Measurements from ENCODE around the gene RFX2.
"Not testable (repeated sequence)": the region's sequence is repeated elsewhere in the genome, so short reads cannot be mapped to it uniquely, and the experiment has no call there.

RFX2 gene

DNA sequence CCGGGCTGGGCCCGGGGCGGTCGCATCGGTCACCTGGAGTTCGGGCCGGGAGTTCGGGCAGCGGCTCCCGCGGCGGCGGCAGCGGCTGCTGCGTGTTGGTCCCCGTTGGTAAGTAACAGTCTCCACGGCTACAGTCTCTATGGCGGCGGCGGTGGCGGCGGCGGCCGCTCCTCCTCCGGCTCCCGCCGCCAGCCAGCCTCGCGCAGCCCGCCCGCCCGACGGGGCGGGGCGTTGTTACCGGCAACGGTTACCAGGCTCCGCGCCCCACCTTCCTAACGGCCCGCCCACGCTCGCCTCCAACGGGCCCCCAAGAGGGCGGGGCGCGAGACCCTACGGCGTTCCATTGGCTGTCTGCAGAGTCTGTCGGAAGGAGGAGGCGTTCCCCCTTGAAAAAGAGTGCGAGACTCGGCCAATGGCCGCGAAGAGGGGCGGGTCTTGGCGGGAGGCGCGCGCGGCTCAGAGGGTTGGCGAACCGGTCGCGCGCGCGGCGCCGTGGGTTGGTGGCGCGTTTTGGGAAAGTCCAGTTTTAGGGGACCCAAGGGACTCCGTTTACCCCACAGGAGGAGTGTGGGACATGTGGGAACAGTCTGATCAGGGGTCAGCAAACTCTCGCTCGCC lies at the start of gene RFX2:
RFX2 (minus strand) TSS at position 141 of the 618 bp plus-strand sequence. CDS start 63,004 bp downstream, outside the sequence.
- peak; percentile 99 for DNase-seq (ENCODE audit: low read depth)

DNA sequence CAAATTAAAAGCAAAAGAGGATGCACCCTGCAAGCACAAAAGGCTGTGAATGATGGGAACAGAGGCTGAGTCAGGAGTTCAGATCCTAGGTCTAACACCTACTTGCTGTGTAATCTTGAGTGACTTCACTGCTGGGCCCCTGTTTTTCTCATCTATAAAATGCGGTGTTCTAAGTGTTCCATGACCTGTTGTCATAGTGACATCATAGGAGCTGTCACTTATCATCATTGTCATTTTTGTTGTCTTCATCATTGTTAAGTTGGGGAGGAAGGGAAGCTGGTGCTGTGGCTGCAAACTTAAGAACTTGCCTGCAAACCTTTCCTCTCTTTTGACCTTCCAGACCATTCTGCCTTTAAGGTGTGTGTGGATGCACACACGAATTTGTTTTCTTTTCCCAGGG lies 45.7 kb upstream of the RFX2 start:
- DNase-seq (ENCODE audit: low read depth): no peak

DNA sequence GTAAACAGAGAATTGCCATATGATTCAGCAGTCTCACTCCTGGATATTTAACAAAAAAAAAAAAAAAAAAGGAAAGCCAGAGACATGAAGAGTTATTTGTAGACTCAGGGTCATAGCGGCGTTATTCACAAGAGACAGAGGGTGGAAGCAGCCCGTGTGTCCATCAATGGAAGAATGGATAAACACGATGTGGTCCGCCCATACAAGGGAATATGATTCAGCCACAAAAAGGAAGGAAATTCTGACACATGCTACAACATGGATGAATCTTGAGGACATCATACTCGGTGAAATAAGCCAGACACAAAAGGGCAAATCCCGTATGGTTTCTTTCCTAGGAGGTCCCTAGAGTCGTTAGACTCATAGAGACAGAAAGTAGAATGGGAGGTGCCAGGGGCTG lies 40.0 kb upstream of the RFX2 start:
- no peak for DNase-seq (ENCODE audit: low read depth)

DNA sequence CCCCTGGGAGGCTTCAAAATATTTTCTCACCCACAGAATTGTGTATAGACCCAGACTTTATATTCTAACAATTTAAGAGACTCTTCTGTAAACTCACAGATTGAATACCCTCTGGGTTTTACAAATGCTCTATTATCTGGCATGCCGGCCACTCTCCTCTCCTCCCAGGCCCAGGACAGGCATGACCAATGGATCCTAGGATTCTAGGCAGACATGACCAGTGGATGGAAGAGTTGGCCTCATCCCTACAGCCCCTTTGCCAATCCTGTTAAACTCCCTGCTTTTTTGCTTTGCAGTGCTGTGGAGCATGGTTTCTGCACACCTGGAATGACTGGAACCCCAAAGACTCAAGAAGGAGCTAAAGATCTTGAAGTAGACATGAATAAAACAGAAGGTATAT lies 30.9 kb upstream of the RFX2 start:
- no peak for DNase-seq (ENCODE audit: low read depth)

DNA sequence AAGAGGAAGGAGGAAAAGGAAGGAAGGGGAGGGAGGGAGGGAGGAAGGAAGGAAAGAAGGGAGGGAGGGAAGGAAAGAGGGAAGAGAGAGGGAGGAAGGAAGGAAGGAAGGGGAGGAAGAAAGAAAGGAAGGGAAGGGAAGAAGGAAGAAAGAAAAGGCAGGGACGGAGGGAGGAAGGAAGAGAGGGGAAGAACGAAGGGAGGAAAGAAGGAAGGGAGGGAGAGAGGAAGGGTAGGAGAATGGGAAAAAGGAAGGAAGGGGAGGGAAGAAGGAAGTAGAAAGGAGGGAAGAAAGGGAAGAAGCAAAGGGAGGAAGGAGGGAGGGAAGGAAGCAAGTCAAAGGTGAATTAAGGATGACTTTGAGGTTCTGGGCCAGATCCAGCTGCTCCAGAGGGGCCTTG lies 28.2 kb upstream of the RFX2 start:
- no peak for DNase-seq (ENCODE audit: low read depth)

DNA sequence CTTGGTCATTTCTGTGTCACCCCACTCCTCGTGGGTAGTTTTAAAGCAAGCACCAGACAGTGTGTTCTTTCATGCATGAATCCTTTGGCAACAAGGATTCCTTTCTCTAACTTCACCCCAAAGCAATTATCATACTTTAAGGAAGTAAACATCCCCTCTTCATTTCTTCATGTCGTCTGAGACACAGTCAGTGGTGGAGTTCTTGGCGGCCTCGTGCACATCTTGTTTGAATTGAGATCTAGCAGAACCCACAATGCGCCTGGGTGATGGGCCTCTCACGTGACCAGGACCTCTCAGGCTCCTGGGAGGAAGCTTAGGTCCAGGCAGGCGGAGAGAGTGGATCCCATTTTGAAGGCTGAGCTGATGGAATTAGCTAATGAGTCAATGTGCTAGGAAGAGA lies 27.8 kb upstream of the RFX2 start:
- DNase-seq (ENCODE audit: low read depth): no peak

DNA sequence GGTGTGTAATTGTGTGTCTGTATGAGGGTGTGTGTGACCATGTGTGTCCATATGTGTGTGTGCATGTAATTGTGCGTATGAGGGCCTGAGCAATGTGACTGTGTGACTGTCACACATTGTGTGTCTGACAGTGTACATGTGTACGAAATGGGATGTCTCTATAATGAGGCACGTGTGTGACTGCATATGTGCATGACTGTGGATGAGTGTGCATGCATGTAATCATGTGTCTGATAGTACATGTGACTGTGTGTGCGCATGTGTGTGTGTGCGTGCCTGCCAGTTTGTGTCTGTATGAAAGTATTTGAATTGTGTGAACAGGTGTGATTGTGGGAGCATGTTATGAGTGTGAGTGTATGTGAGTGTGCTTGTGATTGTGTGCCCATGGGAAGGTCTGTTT lies 22.9 kb upstream of the RFX2 start:
- DNase-seq (ENCODE audit: low read depth): no peak

DNA sequence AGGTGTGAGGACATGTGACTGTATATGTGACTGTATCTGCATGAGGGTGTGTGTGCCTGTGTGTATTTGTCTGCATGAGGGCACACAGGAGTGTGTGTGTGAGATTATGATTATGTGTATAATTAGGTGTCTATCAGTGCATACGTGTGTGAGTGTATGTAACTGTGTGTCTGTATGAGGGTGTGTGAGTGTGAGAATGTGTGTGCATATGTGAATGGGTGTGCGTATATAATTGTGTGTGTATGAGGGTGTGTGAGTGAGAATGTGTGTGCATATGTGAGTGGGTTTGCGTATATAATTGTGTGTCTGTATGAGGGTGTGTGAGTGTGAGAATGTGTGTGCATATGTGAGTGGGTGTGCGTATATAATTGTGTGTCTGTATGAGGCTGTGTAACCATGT lies 22.2 kb upstream of the RFX2 start:
- DNase-seq (ENCODE audit: low read depth): no peak

DNA sequence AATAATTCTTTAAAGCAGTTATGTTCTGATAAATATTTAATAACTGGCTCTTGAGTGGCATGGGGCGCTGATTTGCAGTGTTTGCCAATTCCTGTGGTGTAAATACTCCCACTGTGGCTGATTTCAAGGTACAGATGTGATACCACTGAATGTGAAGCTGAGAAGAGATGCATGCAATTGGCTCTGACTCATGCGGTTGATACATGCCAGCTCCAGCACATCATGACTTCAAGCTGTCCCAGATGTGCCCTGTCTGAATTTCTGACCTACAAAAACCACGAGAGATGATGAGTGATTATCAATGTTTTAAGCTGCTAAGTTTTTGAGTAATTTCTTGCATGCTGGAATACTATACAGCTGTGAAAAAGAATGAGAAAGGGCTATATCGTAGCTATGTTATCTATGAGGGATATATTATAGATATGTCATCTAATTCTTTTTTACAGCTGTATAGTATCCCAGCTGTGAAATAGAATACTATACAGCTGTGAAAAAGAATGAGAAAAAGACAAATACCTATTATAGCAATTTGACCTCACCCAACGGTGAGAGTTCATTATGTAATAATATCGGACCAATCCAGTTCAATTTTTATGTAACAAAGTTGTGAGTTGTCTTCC lies 17.5 kb upstream of the RFX2 start:
- no peak for DNase-seq (ENCODE audit: low read depth)

DNA sequence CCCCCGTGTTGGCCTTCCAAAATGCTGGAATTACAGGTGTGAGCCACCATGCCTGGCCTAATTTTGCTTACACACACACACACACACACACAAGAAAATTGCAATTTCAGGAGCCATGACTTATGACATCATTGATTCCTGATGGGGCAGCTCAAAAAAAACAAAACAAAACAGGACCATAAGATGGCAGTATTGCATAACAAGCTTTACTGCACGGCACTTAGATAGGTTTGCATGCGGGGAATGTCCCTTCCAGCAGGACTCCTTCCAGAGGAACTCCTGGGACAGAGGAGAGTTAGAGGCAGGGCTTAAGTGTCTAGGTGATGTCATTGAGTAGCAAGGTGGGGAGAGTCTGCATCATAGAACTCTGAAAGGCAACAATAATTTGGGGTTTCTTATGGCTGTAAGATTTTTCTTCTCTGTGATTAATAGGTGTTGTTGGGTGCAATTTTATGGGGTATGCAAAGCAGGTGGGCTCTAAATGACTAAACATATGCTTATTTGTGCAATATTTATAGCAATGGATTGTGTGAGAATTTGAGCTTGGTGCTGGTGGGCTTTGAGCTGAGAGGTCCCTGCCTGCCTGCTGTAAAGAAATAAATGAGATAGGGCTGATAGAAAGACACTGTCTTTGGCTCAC lies 16.2 kb upstream of the RFX2 start:
- no peak for DNase-seq (ENCODE audit: low read depth)

DNA sequence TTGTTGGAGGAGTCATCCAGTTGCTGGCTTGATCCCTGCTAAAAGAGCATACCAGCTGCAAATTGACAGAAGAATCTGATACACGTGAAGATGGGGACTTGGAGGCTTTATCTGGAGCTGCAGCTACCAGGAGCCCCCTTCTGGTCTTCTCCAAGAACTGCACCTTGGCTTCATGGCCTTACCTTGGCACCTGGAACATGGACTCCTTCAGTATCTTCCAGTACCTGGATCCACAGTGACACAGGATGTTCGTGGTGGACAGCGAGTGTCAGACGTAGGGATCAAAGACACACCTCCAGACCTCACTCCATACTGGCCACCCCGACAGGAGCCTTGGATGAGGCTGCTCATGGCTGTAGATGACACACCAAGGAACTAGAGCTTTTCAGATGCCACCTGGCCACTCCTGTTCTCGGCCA lies 15.3 kb upstream of the RFX2 start:
- peak; percentile 36 for DNase-seq (ENCODE audit: low read depth)

DNA sequence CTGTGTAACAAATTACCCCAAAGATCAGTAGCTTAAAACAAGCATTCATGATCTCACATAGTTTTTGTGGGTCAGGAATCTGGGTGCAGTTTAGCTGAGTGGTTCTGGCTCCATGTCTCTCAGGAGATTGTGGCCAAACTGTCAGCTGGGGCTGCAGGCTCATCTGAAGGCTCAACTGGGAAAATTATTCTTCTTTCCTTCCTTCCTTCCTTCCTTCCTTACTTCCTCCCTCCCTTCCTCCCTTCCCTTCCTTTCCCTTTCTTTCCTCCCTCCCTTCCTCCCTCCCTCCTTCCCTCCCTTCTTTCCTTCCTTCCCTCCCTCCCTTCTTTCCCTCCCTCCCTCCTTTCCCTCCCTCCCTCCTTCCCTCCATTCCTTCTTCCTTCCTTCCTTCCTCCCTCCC lies 8.7 kb upstream of the RFX2 start:
- no peak for DNase-seq (ENCODE audit: low read depth)

DNA sequence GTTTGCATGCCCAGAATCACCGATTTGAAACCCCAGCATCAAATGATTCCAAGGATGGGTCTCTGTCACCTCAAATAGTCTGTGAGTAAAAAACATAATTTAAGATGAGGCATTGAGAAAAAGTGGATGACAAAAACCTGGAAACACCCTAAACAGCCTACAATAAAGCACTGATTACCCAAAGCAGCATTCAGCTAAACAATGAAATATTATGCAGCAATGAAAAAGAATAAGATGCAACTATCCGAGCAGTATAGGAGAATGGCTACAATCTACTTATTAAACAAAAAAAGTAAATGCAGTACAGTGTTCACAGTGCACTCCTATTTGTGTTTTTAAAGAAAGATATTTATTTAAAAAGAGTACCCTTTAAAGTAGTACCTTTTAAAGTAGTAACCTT lies 7.7 kb upstream of the RFX2 start:
- DNase-seq (ENCODE audit: low read depth): no peak

DNA sequence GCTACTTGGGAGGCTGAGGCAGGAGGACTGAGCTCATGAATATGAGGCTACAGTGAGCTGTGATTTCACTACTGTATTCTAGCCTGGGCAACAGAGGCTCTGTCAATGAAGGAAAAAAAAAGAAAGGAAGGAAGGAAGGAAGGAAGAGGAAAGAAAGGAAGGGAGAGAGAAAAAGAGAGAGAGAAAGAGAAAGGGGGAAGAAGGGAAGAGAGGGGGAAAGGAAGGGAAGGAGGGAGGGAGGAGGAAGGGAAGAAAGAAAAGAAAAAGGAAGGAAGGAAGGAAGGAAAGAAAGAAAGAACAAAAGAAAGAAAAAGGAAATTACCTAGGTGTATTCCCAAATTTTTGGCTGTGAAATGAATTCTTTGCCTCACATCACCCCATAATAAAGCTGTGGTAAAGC lies 7.2 kb upstream of the RFX2 start:
- no peak for DNase-seq (ENCODE audit: low read depth)

DNA sequence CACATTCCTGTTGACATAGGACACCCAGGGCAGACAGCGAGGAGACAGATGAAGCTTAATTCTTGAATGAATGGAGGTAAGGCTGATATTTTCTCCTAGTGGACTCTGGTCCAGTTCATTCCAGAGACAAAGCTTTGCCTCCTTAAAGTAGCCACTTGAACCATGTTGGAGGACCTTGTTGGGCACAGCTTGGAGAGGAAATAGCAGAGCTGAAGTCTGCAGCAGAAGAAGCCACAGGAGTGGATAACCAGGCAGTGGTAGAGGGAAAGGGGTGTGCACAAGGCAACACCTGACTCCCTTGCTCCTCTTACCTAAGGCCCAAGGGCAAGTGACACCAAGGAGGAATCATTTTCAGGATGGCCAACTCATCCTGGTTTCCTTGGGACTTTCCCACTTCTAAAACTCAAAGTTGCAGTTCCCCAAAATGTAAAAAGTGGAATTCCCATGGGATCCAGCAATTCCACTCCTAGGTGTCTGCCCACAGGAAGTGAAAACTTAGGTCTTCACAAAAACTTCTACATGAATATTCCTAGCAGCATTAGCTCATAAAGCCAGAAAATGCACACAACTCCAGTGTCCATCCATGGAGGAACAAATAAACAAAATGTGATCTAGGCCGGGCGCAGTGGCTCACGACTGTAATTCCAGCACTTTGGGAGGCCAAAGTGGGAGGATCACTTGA lies 6.6 kb upstream of the RFX2 start:
- DNase-seq (ENCODE audit: low read depth): no peak

DNA sequence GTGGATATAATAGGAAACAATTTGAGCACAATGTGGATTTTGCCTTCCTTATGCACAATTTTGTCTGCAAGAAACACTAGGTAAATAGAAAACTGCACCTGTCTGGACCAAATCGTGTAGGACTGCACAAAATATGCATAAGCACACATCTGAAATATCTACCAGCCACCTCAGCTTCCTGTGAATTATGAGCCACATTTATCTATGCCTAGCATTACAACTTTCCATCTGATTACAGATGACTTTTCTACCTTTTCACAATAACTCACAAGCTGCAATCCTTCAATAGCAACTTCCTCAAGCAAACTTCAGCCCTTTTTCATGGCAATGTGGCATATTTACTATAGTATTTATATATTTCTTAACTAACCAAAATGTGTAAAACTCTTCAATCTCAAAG lies 5.7 kb upstream of the RFX2 start:
- no peak for DNase-seq (ENCODE audit: low read depth)

DNA sequence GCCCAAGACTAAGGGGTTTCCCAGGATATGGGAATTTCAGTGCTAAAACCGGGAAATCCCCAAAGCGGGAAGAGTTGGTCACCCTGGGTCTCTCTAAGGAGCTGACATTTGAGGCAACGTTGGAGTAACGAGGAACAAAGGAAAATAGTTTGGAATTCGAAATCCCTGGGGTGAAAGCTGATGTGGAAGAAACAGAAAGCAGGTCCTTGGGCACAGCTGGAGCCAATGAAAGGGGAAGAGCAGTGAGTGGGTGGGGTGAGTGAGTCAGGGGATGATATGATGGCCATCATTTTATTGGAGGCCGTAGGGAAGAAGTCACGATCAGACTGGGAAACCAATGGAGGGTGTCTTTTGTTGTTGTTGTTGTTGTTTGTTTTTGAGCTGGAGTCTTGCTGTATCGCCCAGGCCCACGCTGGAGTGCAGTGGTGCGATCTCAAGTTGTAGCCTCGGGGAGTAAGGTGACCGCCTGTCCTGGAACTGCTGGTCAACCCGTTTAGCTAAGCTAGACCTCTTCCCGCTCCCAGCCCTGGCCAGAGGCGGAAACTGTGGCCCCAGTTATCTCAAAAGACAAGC lies 3.4 kb upstream of the RFX2 start:
- no peak for DNase-seq (ENCODE audit: low read depth)

DNA sequence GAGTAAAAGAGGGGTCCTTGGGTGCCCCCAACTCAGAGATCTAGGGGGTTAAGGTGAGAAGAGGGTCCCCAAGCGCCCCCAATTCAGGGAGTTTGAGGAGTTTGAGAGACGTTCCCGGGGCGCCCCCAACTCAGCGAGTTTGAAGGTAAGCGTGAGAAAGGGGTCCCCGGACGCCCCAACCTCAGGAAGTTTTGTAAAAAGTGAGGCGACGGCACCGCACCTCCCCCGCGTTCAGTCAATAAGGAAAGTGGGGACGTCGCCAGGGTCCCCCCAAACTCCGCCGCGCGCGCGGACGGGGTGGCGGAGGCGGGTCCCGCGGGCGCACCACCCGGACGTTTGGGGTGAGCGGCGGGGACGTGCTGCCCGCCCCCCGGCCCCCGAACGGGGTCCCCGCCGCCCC lies 353 bp downstream of the RFX2 start:
- DNase-seq (ENCODE audit: low read depth): no peak

DNA sequence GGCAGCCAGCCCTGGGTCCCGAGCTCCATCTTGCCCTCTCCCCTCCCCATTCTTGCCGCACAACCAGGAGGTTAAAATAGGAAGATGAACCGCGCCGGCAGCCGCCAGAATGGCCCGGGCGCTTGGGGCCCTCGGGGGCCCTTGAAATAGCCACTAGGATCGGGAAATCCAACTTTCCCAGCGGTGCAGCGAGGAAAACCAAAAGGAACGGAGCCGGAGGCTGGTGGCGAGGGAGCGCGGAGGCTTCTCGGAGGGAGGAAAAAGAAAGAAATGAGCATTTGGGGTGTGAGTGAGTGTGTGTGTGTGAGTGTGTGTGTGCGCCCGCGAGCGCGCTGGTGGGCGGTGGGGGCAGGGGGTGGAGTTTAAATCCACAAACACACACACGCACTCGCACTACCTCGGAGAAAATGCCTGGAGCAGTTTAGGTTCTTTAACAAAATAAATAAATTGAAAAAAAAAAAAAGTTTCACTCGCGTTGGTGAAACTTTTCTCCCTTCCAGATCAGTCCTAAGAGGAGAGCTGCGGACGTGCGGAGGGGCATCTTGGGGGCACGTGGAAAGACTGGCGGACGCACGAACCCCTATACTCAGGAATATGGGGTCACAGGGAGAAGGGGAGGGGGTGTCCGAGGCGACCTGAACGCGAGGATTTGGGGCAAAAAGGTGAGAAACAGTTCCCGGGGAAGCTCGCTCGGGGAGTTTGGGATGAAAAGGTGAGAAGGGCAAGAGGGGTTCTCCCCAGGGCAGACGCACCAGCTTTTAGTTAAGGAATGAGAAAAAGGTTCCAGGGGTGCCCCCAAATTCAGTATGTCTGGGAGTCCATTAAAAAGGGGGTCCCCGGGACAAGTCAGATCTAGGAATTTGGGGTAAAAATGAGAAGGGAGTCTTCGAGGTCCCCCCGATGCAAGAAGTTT lies 1.3 kb downstream of the RFX2 start:
- DNase-seq (ENCODE audit: low read depth): peak; percentile 45

DNA sequence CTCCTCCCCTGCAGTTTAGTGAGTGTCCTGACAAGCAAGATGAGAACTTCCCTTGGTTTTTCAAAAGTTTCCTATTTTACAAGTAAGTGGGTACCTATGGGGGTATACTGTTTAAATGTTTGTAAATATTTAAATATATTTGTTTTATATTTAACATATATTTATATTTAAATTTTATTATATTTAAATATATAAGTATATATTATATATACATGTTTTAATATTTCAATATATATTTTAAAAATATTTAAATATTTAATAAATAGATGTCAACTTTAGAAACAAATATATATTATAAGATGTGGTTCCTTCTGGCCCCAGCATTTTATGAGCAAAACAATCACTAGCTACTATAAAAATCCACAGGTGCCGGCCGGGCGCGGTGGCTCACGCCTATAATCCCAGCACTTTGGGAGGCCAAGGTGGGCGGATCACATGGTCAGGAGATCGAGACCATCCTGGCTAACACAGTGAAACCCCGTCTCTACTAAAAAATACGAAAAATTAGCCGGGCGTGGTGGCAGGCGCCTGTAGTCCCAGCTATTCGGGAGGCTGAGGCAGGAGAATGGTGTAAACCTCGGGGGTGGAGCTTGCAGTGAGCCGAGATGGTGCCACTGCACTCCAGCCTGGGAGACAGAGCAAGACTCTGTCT lies 3.5 kb downstream of the RFX2 start:
- not testable (repeated sequence) for DNase-seq (ENCODE audit: low read depth)

DNA sequence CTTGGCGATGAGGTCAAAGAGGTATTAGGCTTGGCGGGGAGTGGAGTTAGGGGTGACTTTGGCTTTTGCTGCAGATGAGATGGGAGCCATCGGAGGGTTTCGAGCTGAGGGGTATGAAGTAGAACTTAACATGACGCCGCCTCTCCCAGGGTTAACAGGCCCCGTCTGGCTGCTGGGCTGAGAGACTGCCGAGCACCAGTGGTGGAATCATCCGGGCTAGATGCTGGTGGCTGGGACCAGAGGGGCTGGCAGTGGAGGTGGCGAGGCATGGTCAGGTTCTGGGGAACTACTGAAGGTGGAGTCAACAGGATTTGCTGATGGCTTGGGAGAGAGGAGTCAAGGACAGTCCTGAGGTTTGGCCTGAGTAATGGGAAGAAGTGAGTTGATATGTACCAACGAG lies 4.9 kb downstream of the RFX2 start:
- DNase-seq (ENCODE audit: low read depth): no peak

Data from stimulated activated CD8-positive, alpha-beta memory T cell treated with anti-CD3 and anti-CD28 coated beads, Interleukin-12 subunit alpha, Interleukin-12 subunit beta, amount 100 ng/mL, for 1 hour (primary cell).